GM19099 (cell line): Measurements from ENCODE around the gene RGP1.

Source experiments
- POLR2A ChIP-seq: IDR thresholded peaks from 3 replicates; pipeline ENCODE4 v1.6.1; 2011; ENCODE audit warnings: low read depth; ENCODE audit not compliant: insufficient read length; ENCODE audit errors: extremely low read depth

The RGP1 gene, protein sequence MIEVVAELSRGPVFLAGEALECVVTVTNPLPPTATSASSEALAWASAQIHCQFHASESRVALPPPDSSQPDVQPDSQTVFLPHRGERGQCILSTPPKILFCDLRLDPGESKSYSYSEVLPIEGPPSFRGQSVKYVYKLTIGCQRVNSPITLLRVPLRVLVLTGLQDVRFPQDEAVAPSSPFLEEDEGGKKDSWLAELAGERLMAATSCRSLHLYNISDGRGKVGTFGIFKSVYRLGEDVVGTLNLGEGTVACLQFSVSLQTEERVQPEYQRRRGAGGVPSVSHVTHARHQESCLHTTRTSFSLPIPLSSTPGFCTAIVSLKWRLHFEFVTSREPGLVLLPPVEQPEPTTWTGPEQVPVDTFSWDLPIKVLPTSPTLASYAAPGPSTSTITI

DNA sequence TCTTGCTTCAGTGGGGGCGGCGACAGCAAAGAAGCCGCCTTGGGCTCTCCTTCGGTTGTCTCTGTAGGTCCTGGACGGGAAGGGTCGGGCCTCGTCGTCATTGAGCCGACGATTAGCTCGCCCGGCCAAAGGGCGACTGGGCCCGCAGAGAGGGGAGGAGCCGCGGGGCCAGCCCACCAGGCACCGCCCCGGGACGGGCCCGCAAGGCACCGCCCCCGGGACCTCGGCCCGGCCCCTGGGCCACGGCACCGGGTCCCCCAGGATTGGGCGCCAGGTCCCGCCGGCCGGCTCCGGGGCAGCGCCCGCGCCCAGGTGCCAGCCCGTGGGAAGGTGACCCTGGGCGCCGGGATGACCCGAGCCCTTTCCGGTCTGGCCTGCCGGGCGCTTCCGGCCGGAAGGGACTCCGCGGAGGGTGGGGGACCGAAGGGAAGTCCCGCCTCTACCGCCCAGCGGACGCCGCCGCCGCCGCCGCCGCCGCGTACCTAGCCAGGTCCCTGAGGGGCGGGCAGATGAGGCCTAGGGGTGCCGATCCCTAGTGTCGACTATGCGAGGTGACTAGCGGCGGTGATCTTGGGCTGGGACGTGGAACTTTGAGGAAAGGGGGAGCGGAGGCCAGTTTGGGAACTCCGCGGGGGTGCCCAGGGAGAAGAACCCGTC, at the start of gene RGP1, which contains the start of gene GBA2:
TSS of gene RGP1 (plus strand) at position 430 of the 657 bp plus-strand sequence. CDS start 469 bp downstream, outside the sequence.
TSS of gene GBA2 (minus strand) at position 371 of the 657 bp plus-strand sequence. CDS start 524 bp downstream, outside the sequence.
- peak; percentile 89 for TF ChIP-seq POLR2A

DNA sequence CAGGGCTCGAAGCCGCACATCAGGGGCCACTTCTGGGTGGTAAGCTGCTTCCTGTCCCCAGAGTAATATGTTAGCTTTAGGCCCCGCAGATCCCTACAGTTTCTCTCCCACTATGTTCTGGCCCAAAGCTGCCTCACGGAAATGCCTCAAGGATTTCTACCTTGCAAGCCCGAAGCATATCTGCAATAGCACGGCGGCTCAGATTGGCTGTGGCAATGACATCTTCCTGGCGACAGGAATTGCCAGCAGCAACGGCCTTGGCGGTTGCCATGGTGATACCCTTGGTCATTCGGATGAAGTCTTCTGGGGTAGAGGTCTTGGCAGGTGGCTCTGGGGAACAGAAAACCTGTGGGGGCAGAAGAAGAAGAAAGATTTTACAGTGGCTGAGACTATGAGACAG, 49.1 kb upstream of the RGP1 start:
- no peak for TF ChIP-seq POLR2A

DNA sequence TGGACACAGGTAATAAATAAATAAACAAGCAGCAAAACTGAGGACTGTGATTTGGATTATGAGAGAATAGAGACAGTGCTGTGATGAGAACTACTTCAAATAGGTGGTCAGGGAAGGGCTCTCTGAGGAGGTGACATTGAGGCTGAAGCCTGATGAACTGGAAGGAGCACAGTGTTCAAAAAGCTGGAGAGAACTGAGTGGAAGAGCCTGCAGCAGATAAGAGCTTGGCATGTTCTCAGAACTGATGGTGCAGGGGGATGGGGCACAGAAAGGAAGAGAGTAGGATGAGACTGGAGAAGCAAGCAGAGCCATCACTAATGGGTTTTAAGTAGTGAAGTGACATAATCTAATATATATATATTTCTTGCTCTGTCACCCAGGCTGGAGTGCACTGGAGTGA, 48.1 kb upstream of the RGP1 start:
- TF ChIP-seq POLR2A: no peak

DNA sequence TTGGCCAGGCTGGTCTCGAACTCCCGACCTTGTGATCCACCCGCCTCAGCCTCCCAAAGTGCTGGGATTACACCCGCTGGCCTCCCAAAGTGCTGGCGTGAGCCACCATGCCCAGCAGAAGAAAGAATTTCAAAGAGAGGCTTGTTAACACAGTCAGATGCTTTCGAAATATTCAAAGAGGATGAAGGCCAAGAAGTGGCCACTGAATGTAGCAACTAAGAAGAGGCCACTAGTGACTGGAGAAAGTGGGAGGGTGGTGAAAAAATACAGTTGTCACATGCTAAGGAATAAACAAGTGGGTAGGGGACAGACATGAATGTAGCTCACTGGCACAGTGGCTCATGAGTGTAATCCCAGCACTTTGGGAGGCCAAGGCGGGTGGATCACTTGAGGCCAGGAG, 46.4 kb upstream of the RGP1 start:
- TF ChIP-seq POLR2A: no peak

DNA sequence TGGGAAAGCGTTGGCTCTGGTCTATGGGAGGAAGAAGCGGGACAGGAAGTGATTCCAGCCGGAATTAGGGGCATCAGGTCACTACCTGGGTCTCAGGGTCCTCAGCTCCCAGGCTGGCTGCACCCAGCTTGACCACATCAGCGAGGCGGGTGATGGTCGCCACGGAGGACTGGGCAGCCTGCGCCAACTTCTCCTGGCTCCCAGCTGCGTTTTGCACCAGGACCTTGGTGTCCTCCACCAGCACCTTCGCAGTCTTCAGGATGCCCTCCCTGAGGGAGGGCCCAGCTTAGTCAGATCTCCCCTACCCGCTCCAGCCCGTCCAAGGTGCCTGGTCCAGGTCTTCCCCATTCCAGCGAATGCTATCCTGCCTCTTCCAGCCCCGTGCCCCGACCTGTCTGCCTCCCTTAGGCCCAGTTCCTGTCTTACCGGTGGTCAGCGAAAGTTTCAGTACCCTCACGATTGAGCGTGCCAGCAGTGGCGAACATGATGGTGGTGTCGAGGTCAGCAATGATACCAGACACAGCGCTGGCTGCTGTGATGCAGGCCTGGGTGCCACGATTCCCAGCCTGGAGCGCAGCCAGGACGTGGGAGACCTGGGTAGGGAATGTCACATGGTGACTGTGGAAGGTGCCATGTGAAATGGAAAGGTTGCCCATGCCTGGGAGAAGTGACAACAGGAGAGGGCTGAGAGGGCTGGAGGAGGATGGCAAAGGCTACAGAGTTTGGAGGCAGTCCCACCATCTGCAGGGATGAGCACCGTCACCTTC, 45.0 kb upstream of the RGP1 start:
- no peak for TF ChIP-seq POLR2A

DNA sequence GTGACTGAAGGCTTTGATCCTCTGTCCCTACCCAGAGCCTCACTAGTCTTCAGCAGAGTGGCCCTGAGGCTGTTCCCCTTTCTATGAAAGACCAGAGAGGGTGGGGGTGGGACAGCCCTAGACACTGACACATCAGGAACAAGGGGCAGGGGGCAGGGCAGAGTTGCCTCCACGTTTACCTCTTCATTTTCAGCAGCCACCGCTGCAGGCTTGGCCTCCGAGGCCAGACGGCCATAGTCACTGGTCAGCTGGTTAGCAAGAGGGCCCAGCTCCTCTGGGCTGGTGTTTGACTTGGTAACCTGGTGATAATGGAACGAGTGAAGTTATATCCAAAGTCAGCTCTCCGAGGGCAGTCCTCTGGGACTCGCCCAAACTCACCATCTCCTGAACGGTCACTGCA, 43.7 kb upstream of the RGP1 start:
- TF ChIP-seq POLR2A: no peak

DNA sequence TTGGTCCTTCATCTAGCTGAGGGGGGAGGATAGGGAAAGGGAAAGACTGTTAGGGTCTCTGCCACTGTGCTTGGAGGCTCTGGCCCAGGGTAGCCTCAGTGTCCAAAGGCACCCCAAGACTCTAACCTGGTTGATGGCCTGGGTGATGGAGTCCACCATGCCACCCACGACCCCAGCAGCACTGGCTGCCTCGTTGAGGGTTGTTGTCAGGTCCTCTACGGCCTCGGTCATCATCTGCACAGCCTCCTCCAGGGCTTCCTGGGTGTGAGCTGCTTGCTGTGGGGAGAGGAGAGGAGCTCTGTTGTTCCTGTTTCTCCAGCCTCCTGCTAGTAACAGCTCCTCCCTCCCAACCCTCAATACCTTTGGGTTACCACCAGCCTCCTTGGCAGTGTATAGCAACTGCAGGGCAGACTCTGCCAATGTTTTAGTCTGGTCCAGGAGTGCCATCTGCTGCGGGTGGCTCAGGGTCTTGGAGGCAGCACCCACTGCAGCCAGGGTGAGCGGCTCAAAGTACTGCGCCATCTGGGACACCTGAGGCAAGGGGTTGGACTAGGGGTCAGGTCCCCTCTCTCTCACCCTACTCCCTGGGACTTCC, 43.2 kb upstream of the RGP1 start:
- TF ChIP-seq POLR2A: no peak

DNA sequence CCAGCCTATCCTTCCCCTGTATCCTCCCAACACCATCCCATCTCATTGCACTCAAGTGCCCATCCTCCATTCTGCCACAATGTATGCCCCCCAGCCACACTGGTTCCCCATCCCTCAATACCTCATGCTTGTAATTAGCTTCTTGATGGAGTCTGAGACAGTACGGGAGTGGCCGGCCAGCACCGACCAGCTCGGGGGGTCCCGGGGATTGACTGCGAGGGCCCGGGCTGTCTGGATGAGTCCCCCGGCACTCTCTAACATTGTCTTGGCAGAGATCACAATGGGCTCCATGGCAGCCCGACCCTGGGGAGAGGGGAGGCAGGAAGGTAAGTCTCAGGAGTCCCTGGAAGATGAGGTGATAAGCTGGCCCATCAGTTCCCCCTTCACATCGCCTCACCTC, 42.1 kb upstream of the RGP1 start:
- no peak for TF ChIP-seq POLR2A

DNA sequence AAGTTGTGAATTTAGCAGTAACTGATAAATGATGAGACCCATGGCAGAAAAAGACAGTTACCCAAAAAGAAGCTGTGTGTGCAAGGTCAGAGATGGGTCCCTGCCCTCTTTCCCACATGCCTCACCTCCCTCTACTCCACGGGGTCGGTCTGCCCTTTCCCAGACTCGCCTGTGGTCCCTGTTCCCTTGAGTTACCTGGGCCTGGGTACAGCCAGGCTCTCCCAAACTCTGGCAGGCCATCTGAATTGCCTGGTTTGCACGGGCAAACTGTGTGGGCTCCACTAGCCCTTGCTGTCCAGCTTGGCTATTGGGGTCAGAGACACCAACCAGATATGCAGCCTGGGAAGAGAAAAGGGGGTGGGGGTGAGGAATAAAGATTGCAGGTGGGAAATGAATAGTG, 40.9 kb upstream of the RGP1 start:
- no peak for TF ChIP-seq POLR2A

DNA sequence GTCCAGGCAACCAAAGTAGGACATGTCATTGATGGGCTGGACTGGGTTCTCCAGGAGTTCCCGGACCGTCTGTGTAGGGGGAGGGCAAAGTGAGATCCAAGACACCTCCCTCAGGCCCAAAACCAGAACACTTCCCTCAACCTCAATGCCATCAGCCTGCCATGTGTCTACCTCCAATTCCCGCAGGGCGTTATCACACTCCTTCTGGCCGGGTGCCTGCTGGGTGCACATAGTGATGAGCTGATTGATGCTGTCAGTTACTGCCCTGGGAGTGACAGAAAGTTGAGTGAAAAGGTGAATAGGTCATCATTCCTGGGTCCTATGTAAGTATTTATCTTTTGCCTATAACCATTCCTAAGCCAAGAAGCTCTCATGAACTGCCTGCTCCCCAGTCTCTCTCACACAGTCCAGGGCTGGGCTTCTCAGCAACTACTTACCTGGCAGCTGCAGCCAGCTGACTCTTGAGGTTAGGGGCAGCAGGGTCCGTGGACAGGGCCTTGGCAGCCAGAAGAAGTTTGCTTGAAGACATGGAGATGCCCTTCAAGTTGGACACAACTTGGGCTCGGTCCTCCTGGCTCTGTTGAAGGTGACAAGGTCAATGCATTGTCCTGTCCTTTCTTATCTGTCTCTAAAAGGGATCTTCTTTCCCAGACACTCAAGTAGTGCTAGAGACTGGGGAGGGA, 38.1 kb upstream of the RGP1 start:
- no peak for TF ChIP-seq POLR2A

DNA sequence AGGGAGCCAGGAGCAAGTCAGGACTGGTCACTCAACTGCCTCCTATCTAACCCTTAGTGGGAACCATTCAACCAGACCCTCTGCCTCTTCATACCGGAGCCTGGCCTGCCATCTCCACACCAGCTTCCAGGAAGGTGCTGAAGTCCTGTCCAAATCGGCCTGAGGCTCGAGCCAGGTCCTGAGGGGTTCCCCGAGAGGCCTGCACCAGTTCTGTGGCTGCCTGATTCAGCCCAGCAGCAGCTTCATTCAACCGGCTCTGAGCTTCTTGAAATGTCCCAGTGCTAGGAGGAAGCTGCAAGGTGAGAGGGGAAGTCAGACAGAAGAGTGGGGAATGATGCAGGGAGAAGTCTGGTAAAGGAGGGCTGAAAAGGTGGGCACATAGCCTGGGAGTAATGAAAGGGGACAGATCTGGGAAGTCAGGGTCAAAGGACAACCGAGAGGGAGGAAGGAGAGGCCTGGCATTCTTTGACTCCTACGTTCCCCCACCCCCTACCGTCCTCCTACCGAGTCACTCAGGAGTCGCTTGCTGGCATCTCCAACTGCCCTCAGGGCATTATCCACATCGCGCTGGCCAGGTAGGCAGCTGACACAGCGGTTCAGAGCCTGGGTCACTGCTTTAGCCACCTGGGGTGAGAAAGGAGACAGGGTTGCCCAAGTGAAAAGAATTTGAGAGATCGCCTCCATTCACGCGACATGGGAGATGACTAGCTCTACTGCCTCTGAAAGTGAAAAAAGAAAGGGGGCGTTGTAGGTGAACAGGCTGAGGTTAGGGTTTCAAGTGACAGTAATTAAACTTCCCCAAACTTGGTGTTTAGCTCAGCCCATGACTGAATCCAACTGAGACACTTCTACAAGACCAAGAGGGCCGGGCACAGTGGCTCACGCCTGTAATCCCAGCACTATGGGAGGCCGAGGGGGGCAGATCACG, 37.3 kb upstream of the RGP1 start:
- TF ChIP-seq POLR2A: no peak

DNA sequence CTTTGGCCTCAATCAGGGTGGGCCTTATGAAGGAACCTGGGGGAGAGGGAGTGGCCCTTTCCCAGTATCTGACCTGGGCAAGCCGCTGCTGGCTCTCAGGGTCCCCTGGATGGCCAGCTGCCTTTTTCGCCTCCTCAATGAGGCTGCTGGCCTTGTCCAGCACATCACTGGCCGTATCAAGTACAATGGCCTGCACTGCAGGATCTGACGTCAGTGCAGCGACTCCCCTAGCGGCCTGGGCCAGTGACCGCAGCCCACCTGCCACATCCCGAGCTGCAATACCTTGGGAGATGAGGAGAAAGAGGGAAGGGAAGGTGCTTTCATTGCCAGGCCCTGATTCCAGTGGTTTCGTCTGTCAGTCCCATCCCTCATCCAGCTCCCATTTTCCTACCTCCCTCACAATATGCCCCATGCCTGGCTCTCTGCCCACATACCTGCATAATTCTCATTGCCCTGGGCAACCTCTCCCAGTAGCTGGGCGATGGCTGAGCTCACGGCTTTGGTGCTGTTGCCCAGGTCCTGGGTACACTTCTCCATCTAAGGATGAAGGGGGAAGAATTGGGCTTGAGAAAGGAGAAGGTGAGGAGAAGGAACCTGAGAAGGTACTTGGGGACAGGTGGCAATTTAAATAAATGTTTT, 36.2 kb upstream of the RGP1 start:
- TF ChIP-seq POLR2A: no peak

DNA sequence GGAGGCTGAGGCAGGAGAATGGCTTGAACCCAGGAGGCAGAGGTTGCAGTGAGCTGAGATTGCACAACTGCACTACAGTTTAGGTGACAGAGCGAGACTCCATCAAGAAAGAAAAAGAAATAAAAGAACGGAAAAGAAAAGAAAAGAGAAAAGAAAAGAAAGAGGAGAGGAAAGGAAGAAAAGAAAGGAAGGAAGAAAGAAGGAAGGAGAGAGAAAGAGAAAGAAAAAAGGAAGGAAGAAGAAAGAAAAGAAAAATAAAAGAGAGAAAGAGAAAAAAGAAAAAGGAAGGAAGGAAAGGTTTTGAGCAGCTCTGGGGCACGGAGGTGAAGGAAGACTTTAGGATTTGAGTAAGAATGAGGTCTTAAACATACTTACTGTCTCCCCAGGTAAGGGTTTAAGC, 35.5 kb upstream of the RGP1 start:
- no peak for TF ChIP-seq POLR2A

DNA sequence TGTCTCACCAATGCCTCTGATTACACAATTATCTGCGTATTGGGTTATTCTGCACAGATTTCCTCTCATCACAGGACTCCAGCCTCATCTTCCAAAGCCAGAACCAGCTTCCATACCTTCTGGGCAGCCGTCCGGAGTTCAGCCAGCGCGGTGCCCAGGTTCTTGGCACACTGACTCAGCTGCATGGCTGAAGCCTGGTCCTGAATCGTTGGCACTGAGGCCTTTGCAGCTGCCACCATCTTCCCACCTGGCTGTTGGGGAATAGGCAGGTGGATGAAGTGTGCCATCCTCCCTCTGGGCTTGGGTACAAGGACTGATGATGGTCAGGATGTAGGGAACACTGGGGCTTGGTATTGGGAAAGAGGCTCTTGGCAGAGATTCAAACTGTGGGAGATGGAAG, 35.0 kb upstream of the RGP1 start:
- TF ChIP-seq POLR2A: no peak
